ENCODE data around the gene TLE5.
"Not testable (repeated sequence)": the region's sequence is repeated elsewhere in the genome, so short reads cannot be mapped to it uniquely, and the experiment has no call there.

The TLE5 gene

DNA sequence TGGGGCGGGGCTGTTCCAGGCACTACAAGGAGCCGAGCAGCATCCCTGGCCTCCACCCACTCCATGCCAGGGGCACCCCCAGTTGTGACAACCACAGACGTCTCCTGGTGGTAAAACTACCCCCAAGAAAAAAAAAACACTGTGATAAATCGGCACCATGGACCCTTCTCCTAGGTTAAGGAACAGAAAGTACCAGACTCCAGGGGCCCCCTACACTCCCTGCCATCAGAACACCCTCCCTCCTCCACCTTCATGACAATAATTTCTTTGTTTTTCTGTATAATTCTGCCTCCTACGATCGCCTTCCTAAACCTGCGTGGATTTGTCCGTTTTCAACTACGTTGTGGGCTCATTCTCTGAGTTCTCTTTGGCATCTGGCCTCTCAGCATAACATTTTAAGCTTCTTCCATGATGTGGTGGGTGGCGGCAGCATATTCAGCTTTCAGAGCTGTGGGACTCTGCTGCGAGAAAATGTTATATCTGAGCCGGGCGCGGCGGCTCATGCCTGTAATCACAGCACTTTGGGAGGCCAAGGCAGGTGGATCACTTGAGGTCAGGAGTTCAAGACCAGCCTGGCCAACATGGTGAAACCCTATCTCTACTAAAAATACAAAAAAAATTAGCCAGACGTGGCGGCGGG, 41.9 kb downstream of the TLE5 start:
- no peak for DNase-seq

DNA sequence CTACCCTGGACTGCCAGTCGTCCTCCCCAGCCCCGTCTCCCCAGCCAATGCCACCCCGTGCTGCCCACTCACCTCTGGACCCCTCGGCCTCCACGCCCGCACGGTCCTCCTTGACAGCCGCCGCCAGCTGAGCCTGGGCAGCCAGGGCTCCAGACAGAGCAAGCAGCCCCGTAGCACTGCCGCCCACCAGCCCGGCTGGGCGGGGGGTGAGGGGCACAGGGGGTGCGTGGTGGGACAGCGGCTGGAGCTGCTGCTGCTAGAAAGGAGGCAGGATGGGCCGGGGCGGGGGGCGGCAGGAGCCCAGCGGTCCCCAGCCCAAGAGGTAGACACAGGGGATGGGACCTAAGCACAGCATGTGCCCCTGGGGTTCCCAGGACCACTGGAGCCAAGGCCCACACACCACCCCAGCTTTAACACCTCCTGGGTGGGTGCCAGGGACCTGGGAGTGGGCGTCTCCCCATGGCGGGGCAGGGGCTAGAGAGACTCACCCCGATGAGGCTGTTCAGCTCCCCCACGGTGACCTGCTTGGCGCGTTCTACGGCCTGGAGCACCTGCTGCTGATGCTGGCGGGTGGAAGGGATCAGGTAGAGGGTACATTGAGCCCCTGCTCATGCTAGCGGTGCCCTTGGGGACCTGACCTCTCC, 43.0 kb downstream of the TLE5 start:
- DNase-seq: no peak

DNA sequence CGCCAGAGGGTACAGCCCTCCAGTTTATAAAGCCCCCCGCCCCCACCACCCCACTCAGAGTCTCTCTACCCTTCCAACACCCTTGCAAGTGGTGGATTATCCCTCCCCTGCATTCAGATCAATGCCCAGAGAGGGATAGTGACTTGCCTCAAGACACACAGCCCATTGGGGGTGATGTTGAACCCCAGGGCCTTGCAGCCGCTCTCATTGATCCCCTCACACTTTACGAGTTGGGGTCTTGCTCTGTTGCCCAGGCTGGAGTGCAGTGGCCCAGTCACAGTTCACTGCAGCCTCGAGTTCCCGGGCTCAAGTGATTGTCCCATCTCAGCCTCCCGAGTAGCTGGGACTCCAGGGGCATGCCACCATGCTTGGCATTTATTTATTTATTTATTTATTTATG, 44.4 kb downstream of the TLE5 start:
- no peak for DNase-seq

DNA sequence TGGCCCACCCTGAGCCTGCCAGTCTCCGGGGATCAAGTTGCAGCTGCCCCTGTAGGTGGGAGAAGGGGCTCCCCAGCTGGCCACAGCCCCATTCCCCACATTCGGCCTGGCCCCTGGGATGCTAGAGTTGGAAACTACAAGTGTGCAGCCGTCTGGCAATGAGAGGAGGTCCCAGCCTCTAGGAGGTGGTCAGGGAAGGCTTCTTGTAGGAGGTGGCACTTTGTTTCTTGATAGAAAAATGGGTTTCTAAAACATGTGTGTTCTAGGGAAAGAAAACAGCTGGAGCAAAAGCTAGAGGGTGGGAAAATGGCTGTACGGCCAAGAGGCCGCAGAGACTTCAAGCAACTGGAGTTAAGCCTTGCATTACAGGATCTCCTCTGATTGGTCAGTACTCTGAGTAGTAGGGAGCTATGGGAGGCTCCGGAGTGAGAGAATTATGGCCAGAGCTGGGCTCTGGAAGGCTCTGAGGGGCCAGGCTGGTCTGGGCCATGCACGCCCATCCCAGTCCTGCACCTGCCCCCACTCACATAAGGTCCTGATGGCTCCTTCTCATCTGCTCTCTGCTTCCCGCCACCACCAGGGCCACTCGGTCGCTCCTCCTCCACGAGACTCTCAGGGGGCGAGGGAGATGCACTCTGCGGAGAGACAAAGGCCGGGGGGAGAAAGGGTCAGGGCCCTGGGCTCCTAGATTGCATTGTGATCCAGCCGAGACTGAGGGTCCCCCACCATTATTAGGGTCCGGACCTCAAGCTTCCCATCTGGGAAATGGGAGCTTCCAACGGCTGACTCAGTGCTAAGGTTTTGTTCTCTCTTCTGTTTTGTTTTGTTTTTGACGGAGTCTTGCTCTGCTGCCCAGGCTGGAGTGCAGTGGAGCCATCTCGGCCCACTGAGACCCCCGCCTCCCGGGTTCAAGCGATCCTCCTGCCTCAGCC, 46.9 kb downstream of the TLE5 start:
- DNase-seq: no peak

DNA sequence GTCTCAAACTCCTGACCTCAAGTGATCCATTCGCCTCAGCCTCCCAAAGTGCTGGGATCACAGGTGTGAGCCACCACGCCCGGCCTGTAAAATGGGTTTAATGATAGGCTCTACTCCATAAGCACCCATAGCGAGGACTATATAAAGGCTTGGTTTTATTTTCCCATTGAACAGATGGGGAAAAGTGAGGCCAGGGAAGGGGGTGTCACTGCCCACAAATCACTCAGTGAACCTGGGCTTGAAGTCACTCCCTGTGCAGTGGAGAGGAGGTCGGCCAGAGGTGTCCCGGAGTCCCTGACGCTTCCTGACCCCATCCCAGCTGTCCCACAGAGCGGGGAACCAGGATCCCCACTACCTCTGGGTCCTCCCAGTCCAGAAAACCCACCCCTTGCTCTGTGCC, 48.2 kb downstream of the TLE5 start:
- DNase-seq: no peak

DNA sequence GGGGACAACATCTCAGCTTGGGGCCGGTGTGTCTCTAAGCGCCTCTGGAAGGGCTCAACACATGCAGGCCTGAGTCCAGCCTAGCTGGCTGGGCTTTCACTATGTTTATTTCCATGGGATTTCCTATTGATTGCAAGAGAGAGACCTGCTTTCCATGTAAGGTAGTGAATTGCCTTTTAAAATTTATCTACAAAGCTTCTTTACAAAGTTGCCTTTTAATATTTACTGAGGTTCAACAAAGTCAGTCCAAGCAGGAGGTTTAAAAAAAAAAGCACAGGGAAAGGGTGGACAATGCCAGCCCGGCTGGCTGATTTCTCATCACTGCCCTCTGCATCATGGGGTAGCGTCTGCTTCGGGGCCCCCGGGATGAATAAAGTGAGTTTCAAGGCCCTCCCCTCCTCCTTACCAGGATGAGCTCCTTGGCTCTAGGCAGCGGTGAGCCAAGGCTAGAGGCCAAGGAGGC, 49.0 kb downstream of the TLE5 start:
- no peak for DNase-seq

DNA sequence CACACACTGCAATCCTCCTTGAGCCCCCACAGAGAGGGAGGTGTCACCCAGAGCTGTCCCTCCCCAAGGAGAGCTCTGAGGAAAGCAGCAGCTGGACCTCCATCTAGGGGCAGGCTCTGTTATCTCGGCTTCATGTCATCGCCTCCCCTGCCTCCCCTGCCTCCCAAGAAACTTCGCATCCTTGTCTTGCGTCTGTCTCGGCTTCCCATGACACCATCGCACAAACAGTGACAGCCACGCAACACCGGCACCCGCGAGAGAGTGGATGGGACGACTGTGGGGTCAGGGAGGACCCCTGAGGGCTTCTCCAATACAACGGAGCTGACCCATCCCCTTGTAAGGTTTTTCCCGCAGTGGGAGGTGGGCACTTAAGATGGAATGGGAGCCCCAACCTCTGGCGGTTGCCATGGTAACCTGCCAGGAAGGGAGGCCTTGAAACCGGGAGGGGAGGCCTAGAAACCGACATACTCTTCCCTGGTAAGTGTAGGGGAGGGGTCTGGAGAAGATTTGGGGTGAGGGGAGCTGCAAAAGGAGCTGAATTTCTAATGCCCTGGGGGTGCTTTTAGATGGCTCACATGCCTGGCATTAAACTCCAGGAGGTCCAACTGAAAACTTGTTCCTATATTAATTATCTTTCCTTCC, 49.6 kb downstream of the TLE5 start:
- no peak for DNase-seq

DNA sequence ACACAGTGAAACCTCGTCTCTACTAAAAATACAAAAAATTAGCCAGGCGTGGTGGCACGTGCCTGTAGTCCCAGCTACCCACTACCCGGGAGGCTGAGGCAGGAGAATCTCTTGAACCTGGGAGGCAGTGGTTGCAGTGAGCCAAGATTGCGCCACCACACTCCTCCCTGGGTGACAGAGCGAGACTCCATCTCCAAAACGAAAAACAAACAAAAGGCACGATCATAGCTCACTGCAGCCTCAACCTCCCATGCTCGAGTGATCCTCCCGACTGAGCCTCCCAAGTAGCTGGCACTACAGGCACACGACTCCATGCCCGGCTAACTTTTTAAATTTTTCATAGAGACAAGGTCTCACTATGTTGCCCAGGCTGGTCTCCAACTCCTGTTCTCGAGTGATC, 50.2 kb downstream of the TLE5 start:
- not testable (repeated sequence) for DNase-seq

DNA sequence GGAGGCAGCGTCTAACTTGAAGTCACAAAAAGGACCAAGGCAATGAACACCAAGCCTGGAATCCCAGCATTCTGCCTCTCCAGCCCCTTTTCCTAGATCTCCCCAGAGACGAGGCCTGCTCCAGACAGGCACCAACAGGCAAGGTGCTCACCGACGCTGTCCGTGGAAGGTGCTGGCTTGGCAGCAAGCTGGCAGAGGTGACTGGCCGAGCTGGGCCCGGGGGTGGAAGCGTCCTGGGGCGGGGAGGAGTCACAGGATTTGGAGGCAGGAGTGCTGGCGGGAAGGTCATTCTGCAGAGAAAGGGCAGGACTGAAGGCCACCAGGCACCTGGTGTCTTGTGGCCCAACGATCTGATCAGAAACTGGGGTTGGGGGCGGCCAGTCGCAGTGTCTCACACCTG, 51.4 kb downstream of the TLE5 start:
- DNase-seq: no peak

DNA sequence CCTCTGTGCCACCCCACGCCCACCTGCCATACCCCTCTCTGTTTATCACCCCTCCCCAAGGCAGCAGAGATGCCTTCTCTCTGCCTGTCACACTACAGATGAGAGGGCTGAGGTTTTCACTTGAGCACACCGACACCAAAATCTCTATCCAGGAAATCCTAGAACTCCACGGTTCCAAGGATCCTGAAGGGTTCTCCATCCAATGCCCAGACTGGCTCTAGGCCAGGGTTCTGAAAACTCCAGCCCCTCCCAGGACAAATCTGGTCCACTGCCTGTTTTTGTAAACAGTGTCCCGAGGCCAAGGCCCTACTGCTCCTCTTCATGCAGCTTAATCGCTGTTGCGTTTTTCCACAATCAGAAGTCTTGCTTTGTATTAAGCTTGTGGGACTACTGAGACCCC, 53.3 kb downstream of the TLE5 start:
- no peak for DNase-seq

DNA sequence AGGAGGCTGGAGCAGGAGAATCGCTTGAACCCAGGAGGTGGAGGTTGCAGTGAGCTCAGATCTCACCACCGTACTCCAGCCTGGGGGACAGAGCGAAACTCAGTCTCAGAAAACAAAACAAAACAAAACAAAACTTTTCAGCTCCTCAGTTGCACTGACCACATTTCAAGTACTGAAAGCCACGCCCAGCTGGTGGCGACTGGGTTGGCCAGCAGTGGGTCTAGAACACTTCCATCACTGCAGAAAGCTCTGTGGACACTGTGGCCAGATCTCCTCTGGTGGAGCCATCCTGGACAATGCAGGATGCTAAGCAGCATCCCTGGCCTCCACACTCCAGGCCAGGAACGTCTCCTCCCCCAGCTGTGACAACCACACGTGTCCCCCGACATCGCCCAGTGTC, 54.3 kb downstream of the TLE5 start:
- no peak for DNase-seq

DNA sequence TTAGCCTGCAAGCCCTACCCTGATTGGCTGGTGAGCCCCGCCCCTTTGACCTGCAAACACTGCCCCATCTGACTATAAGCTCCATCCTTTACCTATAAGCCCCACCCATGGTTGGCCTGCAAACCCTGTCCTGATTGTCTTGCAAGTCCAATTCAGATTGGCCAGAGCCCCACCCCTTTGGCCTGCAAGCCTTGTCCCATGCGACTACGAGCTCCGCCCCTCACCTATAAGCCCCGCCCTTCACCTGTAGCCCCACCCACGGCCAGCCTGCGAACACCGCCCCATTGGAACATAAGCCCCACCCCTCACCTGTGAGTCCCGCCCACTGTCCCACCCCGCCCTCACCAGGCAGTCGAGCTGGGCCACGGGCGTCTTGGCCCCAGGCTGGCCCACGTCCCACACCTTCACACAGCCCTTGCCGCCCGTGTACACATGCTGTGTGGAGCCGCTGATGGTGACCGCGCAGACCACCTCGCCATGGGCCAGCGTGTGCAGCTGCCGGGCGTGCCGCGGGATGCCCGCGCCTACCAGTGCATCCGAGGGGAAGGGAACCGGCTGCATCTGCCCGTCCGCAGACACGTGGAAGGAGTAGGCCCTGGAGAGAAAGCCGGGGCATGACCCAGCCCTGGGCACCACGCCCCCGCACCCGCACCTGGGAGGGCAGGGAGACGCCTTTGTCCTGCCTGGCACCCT, 56.1 kb downstream of the TLE5 start:
- no peak for DNase-seq

DNA sequence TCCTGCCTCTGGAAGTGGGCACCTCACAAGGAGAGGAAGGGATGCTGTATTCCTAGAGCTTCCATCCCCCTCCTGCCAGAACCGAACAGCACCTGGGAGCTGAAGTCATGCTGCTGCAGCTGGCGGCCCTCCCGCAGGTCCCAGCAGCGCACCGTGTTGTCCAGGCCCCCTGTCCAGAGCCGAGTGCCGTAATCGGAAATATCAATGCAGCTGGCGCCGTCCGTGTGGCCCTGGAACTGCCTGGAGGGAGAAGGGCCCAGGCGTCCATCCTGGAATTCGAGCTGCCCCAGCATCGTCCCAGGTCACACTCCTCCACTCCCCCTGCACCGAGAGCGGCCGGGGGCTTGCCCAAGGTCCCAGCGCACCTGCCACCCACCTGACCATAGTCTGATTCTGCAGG, 57.0 kb downstream of the TLE5 start:
- DNase-seq: no peak

DNA sequence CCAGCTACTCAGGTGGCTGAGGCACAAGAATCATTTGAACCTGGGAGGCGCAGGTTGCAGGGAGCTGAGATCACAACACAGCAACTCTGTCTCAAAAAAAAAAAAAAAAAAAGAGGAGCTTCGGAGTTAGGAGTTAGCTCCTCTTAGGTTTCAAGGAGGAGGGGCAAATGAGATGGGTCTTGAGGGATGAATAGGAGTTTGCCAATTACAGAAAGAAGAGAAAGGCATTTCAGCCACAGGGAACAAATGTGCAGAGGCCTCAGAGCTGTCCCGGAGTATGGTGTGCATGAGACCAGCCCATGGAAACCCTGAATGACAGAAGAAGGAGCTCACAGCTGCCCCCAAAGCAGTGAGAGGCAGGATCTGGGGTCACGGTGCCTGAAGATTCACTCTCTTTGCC, 57.8 kb downstream of the TLE5 start:
- DNase-seq: no peak

DNA sequence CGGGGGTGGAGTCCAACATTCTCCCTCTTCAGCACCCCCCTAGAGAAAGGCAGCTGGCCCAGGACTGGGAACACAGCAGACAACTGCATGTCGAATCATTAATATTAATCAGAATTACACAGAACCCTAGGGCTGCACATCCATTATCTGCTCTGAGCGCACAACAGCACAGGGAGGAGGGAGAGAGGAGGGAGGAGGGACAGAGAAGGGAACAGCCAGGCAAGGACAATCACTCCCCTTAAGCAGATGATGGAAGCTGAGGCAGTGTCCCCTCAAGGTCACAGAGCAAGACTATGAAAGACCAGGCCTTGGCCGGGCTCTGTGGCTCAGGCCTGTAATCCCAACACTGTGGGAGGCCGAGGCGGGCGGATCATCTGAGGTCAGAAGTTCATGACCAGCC, 59.2 kb downstream of the TLE5 start:
- no peak for DNase-seq

Data from SIG-M5 (cell line).